ENCODE measurements around the gene ZBTB9.

DNA sequence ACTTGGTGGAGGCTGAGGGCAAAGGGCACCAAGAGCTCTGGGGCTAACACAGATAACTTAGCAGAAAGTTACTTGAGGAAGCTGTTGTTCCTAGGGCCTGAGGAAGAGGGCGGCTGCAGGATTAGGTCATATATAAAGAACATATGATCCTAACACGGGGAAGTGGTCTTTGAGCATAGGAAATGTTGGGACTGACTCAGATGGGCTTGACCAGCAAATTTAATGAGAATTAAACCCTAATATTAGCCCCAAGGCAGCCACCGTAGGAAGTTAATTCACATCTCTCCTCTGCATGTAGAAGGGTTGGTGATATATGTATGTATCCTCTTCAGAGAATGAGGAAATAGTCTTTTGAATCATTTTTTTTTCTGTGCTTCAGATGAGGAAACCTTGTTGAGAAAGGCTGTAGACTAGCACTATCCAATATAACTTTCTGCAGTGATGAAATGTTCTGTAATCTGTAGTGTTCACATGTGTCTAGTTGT lies 9.2 kb upstream of the ZBTB9 start:
- TF ChIP-seq EZH2 (optimal IDR thresholded peaks at IDR 0.05; ENCODE audit: low read depth, low read length) (no peak), CTCF (IDR thresholded peaks at IDR 0.05; ENCODE audit: low read length) (no peak)
